HG02870 (cell line): ENCODE measurements around the gene CNTN6.

Experiments
- ATAC-seq: cut with Tn5 transposase; IDR thresholded peaks from one replicate; pipeline ENCODE4 v1.9.1; 2021; ENCODE audit warnings: mild to moderate bottlenecking, moderate library complexity; ENCODE audit not compliant: unreplicated experiment

CNTN6 gene

DNA sequence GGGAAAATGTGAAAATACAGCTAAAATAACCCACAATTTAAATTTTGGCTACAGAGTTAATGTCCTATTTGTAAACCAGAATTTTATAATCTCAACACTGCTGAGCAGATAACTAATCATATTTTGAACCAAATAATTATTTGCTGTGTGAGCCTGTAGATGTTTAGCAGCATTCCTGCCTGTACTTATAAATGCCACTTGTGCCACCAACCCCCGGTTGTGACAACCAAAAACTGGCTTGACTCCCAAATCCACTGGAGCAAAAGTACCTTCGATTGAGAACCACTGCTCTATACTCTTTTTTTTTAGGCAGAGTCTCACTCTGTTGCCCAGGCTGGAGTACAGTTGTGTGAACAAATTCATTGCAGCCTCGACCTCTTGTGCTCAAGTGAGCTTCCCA, 78.5 kb downstream of the CNTN6 start:
- ATAC-seq: no peak

DNA sequence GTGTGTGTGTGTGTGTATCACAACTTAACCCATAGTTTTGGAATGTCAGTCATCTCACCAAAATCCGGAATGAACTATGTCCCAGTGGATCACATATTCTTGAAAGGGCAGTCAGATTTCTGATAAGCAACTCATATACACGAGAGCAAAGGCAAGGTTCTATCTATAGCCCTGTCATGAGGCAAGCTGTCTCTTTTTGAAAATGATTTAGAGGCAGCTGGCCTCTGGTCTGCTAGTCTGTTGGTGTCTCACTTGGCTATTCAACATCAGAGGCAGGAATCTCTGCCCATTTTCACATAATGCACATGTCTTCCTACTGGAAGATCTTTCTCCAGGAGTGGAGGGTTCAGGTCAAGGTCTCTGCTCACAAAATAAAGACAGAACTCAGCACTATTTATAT, 79.8 kb downstream of the CNTN6 start:
- no peak for ATAC-seq

DNA sequence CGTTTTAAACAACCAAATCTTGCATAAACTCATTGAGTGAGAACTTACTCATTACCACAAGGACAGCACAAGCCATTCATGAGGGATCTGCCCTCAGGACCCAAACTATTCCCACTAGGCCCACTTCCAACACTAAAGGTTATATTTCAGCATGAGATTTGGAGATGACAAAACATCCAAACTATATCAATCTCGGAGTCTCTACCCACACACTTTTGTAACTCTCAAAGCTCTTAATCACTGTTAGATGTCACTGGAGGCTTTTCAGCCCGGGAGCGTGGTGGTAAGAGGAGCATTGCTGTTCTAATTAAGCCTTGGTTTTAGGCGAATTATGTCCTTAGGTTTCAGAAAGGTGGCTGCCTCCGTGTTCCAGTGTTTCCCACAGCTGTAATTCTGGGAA, 86.3 kb downstream of the CNTN6 start:
- ATAC-seq: no peak

DNA sequence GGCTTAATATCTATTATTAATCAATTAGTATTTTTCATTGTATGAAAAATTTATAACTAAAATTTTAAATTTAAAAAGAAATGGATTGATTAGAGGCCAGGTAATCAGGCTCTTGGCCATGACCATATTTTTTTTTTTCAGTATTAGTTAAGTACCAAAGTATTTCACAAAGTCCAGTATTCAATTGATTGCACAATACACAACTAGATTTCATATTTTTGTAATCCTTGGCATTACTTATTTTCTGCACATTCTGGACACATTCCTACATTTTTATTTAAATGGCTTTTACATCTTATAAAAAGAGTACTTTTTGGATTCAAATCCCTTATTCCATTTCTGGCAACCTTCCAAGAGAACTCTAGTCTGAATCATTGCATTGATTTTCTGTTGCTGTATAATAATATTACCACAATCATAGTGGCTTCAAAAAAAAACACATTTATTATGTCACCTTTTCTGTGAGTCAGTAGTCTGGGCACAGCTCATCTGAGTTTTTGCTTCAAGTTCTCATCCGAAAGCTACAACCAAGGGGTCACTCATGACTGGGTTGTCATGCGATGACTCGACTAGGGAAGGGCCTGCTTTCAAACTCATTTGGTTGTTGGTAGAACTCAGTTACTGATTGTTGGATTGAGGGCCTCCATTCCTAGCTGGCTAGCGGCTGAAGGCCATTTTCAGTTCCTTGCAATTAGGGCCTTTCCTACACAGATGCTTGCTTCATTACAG, 90.7 kb downstream of the CNTN6 start:
- no peak for ATAC-seq

DNA sequence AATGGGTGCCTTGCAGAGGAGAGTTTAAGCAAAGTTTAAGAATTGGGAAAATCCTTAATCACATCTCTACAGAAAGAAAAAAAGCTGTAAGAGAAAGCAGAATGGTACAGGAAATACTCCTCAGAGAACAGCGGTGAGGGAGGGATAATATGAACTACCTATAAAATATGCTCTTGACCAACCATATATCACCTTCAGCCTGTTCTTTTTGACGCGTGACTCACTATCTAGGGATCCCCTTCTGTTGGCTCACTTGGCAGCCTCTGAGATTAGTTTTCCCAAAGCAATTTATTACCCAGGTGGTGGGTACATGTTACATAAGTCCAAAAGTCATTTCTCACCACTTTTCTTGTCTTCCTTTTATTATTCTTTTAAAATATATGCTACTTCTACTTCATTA, 97.7 kb downstream of the CNTN6 start:
- ATAC-seq: no peak

DNA sequence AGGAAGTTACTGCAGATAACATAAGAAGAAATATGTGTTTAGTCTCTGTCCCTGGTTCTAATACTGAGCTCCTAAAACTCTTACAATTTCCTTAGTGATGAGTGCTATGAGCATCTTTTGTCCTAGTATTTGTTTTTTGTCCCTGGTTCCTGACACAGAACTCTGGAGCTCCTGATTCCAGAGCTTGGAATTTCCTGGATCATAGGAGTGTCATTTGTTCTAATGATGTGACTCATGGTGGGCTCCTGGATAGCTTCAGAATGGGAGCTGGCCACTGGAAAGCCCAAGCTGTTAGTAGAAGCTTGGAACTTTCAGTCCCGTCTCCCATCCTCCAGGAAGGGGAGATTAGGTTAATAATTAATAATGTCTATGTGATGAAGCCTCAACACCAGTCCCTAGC, 98.2 kb downstream of the CNTN6 start:
- ATAC-seq: no peak

DNA sequence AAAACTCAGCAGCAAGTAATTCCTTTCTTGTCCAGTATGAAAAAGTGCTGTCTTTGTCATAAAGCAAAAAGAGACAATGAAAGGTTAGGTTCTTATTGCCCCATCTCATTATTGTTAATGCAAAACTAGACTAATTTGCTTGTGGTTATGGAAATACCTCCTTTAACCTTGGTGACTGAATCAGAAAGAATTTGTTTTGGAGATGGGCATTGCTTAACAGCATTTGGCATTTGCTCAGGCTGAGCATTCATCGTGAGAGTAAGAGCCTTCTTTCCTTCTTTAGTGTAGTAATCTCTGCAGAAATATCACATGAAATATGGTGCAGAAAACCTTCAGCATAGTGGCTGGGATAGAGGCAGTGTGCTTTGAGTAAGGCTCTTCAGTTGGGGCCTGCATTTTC, 103.1 kb downstream of the CNTN6 start:
- no peak for ATAC-seq

DNA sequence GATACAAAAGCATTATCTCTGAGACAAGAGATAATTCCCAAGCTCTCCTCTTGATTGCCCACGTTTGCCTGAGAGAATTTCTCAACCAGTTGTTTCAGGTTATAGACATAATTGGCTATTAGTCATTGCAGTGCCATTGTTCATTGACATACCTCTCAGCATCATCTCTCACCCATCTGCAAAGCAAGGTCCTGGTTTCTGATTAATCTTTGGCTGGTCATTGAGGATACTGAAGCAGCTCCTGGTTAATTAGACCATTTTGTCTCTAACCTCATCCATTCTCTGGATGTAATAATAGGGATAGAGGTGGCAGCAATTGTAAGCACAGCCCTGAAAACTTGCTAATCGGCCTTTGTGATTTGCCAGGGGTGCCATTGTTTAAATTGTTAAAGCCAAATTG, 104.2 kb downstream of the CNTN6 start:
- ATAC-seq: no peak

DNA sequence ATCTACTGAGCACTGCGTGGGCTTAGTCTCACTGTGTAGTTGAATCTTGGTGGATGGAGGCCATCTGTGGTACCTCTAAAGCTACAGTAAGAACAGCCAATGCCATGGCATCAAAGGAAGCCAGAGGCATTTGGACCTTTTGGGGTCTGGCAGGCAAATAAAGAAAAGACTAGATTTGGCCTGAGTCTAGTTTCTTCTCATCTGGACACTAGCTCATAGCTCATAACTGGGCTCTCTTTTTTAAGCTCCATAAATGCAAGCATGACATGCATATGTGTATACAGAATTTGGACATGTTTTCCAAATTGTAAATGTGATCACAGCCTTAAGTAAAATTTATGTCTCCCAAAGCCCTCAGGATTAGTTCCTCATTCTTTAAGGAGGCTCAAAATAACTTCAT, 107.5 kb downstream of the CNTN6 start:
- ATAC-seq: no peak

DNA sequence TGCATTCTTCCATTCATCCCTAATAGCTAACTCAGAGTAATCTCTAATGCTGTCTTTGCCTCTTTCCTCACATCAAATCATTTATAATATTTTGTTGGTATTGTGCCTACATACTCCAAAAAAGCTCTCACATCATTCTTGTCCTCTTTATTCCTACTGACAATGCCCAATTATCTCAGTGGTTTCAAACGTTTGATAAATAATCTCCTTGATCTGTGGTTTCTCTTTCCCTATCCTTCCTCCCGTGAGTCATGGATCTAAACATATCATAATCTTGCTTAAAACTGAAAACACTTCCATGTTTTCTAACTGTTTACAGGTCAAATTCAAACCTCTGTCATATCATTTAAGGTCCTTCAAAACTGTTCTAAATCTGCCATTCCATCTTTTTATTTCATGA, 115.1 kb downstream of the CNTN6 start:
- ATAC-seq: no peak

DNA sequence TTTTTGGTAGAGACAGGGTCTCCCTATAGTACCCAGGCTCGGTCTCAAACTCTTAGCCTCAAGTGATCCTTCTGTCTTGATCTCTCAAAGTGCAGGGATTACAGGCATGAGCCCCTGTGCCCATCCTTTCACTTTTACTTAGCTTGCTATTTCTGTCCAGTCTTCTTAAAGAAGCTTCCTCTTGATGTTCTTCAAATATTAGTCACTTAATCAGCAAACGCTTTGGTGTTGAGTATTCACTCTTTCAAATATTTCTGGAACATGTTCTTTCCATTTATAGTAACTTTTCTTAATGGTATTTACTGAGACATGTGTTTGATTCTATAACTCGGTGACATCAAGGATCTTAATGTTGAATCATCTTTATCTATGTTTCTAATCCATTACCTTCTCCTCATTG, 122.1 kb downstream of the CNTN6 start:
- no peak for ATAC-seq

DNA sequence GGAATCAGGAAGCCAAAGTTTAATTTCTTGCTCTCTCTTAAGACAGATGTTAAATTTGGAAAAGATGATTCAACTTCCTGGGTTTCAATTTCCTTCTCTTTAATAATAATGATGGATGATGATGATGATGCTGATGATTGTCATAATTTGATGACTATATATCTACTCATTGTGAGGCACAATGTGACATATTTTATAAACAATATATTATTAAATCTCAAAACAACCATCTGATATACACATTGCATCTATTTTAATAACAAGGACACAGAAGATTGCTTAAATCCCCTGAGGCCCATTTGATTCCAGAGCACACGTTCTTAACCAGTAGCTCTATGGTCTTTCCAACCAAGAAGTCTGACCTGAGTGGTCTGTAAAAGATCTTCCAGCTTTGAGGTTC, 124.0 kb downstream of the CNTN6 start:
- no peak for ATAC-seq

DNA sequence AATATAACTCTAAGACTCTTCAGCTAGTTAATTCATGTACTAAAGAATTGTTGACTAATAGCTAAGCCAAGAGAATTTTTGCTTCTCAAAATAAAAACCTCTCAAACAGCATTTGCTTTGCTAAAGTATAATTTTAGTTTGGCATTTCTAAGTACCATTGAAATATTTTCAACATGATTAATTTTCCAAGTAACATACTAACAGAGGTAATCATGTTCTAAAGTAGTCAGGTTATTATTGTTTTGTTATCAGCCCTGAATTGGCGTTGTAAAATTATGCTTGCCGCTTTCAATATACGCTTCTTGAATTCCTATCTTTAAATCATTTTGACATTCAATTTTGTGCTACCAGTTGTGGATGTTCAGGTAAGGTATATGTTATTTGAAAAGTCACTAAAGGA, 134.3 kb downstream of the CNTN6 start:
- ATAC-seq: no peak

DNA sequence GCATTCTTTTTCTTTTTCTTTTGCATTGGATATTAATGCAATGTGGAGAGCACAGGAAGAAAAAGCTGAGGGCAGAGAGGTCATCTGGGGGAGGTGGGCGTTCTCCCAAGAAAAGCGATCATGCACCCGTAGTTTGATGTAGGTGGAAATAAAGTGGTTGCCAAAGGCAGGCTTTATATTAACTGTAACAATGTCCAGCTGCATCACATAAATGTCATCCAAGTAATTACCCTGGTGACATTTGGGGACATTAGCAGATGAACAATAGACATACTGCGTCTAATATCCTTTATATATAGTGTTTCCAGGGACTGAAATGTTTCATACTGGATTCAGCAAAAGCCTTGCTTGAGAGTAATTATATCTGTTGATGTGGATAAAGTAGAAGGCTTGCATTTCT, 135.5 kb downstream of the CNTN6 start:
- no peak for ATAC-seq

DNA sequence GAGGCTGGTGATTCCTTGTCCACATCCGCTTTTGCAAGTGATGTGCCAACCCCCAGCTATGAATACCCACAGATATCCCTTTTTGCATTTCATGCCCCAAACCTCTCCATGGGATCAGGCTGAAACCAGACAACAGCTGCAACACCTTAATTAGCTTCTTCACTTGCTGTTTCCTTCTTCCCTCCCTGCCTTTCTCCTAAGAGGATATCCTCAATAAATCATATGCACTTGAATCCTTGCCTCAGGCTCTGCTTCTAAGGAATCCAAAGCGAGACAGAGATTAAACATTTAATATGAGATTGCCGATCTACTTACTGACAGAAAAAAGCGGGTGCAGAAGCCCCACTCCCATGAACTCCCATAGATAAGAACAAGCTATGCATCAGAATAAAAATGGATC, 138.1 kb downstream of the CNTN6 start:
- no peak for ATAC-seq

DNA sequence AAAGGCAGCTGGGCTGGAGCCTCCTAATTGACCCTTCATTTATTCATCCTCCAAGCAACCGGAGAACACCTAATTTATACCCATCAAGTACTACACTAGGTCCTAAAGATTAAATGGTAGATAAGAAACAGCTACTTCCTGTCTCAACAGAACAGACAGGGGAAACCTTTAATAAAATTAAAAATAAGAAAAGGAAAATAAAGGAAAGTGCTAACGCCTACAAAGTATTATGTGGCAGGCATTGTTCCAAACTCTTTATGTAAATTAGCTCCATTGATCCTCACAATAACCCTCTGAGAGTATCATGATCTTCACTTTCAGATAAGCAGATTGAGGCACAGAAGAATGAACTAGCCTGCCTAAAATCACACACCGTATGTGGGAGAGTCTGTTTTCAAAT, 139.5 kb downstream of the CNTN6 start:
- no peak for ATAC-seq

DNA sequence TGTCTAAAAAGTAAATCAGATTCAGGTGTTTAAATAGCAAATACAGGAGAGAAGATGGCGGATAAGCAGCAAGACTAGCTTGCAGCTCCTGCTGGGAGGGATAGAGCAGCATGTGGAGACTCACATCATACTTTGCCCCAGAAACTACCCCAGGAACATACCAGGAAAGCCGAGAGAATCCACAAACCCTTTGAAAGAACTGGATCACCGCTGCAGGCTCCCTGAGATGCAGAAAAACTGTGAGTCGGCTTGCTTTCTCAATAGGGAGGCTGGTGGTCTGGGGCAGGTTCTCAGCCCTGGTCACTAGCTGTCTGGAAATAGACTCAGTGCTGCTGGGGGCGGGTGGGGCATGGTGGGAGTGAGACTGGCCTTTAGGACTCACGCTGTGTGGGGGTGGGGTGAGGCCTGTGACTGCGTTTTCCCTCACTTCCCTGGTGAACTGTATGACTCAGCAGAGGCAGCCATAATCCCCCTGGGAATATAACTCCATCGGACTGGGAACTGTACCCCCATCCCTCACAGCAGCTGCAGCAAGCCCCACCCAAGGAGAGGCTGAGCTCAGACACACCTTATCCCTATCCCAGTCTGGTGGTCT, 142.8 kb downstream of the CNTN6 start:
- ATAC-seq: no peak

DNA sequence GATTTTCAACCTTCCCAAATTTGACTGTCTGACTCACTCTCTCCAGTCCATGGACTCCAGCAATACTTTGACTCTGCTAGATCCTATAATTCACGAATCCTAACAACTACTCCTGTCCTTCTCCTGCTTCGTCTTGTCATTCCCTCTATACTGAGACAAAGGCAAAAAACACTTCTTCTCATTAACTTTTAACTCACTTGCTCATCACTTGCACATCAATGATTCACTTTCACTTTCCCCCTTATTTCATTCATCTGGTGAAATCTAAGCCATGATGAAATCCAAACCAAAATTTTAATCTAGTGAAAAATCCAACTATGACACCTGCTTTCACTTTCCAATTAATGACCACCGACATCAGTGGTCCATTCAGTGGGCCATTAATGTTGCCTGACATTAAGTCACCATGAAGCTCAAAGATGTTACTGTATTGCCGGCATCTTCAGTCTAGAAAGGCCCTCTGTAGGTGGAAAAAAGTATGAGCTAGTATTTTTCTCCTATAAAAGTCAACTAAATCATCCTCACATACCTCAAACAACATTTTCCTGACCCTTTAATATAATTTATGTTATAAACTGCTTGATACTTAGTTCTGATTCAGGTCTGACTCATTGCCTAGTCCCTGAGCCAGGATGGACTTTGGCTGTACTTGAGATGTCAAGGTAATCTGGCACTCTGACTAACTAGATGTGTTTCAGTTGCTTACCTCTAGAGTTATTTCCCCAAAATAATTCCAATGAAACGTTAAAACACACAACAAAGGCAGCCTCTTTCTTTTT, 158.6 kb downstream of the CNTN6 start:
- no peak for ATAC-seq

DNA sequence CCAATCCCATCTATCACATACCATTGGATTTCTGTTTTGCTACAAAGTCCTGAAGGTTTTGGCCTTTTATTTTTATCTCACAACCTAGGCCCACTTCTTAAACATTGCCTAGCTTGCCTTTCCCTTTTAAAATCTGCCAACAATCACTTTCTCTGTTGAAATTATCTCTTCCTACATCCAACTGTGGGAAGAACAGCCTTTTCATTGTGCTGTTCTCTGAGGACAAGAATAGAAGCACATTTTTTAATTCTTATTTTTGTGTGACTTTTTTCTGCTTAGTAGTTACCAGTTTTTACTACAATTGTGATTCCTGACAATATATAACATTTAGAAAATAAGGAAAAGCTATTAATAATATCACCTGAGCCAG, 159.2 kb downstream of the CNTN6 start:
- no peak for ATAC-seq

DNA sequence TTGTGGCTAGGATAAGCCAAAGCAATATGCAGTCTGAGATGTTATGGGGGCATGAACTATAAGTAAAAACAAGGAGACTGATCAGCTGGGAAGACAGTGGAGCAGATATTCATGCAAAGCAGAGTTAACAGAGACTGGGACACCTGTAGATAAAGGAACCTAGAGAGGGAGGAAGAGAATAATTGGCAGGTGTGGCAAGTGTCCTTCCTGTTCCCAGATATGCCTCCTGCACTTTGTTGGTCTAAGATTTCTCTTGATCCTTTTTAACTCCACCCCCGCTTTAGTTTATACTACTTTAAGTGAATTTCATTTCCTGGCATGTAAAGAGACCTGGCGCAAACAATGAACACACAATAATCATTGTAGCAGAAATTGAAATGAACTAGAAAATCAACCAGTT, 169.4 kb downstream of the CNTN6 start:
- ATAC-seq: no peak

DNA sequence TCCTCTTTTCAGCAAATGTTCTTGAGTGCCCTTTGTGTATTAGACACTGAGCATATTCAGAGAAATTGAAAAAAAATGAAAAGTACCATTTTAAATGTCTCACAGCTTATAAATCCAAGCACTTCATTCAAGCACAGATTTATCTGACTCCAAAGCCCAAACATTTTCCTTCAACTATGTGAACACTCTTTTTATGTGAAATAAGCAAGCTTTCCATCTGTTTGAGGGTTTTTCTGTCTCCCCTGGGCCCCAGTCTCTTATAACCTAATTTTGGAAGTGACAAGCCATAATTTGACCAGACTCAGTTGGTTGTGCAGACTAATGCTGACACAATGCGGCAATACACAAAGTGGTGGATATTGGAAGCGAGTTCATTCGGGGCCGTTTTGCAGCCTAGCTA, 170.3 kb downstream of the CNTN6 start:
- no peak for ATAC-seq

DNA sequence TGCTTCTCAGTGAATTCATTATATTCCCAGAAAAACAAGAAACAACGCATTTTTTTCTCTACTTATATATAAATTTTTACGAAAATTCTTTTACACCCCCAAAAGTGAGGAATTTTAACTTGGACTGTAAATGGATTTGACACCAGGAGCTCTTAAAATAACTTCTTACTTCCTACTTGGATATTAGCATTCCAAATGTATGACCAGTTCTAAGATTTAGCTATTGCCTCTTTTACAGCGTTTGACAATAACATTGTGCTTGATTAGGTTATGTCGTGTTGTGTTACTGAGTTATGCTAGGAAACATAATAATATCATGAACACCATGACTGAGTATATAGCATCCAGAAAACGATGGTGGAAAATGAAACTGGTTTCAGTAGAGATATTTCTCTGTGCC, 177.0 kb downstream of the CNTN6 start:
- ATAC-seq: no peak
